GM12874 (cell line): ENCODE data around the gene CHST5.

ENCODE experiments used
- CTCF ChIP-seq: IDR thresholded peaks from 2 replicates; pipeline ENCODE4 v1.5.1; 2011; ENCODE audit warnings: low read depth, mild to moderate bottlenecking, control low read depth, low read length, moderate library complexity; ENCODE audit not compliant: insufficient read depth

Gene CHST5

GRCh38 chr16:75506107-75506506 is 29.8 kb downstream of the CHST5 start:
- TF ChIP-seq CTCF = no peak

GRCh38 chr16:75503801-75504200 is 32.1 kb downstream of the CHST5 start:
- TF ChIP-seq CTCF = no peak

- TF ChIP-seq CTCF = no peak
These were observed 32.8 kb downstream of the CHST5 start for GRCh38 chr16:75502916-75503605.

- no peak for TF ChIP-seq CTCF
These were observed 34.5 kb downstream of the CHST5 start for GRCh38 chr16:75501359-75501758.

- TF ChIP-seq CTCF = no peak
These were observed 38.4 kb downstream of the CHST5 start for GRCh38 chr16:75497558-75497957.

- no peak for TF ChIP-seq CTCF
These were observed 40.7 kb downstream of the CHST5 start, which contains the start of gene CHST6 for GRCh38 chr16:75495076-75495674. Gene CHST6 (minus strand): TSS chr16:75495441. CDS start chr16:75479828, 15,613 bp downstream.

GRCh38 chr16:75494661-75495075 is 41.2 kb downstream of the CHST5 start:
- TF ChIP-seq CTCF = no peak
